GM21825 (cell line): ENCODE results near the gene IFITM5.

Source experiments
- ATAC-seq: cut with Tn5 transposase; IDR thresholded peaks from one replicate; pipeline ENCODE4 v1.9.1; 2021; ENCODE audit warnings: mild to moderate bottlenecking, moderate library complexity; ENCODE audit not compliant: unreplicated experiment

The IFITM5 gene

GRCh38 chr11:269146-269890 lies 30.0 kb downstream of the IFITM5 start:
- peak; percentile 69 for ATAC-seq

- ATAC-seq: peak; percentile 43
Observed at GRCh38 chr11:268716-269145, 30.6 kb downstream of the IFITM5 start.

- no peak for ATAC-seq
Observed at GRCh38 chr11:267491-267994, 31.8 kb downstream of the IFITM5 start.

- no peak for ATAC-seq
Observed at GRCh38 chr11:266676-267439, 32.5 kb downstream of the IFITM5 start.

- ATAC-seq: no peak
Observed at GRCh38 chr11:261624-262023, 37.7 kb downstream of the IFITM5 start.

- ATAC-seq: no peak
Observed at GRCh38 chr11:259413-259812, 39.9 kb downstream of the IFITM5 start.

- no peak for ATAC-seq
Observed at GRCh38 chr11:257766-258493, 41.4 kb downstream of the IFITM5 start.

- ATAC-seq: no peak
Observed at GRCh38 chr11:256952-257737, 42.2 kb downstream of the IFITM5 start.

GRCh38 chr11:255816-256215 lies 43.5 kb downstream of the IFITM5 start:
- no peak for ATAC-seq

GRCh38 chr11:255176-255575 lies 44.1 kb downstream of the IFITM5 start:
- no peak for ATAC-seq

GRCh38 chr11:253886-254270 lies 45.4 kb downstream of the IFITM5 start:
- no peak for ATAC-seq

GRCh38 chr11:253160-253885 lies 46.0 kb downstream of the IFITM5 start:
- no peak for ATAC-seq

GRCh38 chr11:252666-253065 lies 46.7 kb downstream of the IFITM5 start:
- no peak for ATAC-seq

GRCh38 chr11:251550-251949 lies 47.8 kb downstream of the IFITM5 start:
- ATAC-seq: no peak

GRCh38 chr11:250740-251299 lies 48.5 kb downstream of the IFITM5 start:
- ATAC-seq: no peak

- ATAC-seq: no peak
Observed at GRCh38 chr11:250274-250673, 49.1 kb downstream of the IFITM5 start.

GRCh38 chr11:249062-249461 lies 50.3 kb downstream of the IFITM5 start:
- no peak for ATAC-seq
